DND-41 (cell line): Measurements from ENCODE around the gene FMNL3.

Experiments
- EZH2 ChIP-seq: IDR thresholded peaks from 3 replicates; pipeline ENCODE4 v1.6.1; 2012; ENCODE audit warnings: borderline replicate concordance, low read depth, mild to moderate bottlenecking, moderate library complexity, low read length, inconsistent platforms; ENCODE audit not compliant: severe bottlenecking
- TF ChIP-seq, protein P1 (sequence below): IDR thresholded peaks from 2 replicates; pipeline ENCODE4 v1.5.1; 2012; ENCODE audit warnings: borderline replicate concordance, low read length, moderate library complexity, mild to moderate bottlenecking; ENCODE audit not compliant: poor library complexity, severe bottlenecking; ENCODE audit errors: extremely low read depth

DNA sequence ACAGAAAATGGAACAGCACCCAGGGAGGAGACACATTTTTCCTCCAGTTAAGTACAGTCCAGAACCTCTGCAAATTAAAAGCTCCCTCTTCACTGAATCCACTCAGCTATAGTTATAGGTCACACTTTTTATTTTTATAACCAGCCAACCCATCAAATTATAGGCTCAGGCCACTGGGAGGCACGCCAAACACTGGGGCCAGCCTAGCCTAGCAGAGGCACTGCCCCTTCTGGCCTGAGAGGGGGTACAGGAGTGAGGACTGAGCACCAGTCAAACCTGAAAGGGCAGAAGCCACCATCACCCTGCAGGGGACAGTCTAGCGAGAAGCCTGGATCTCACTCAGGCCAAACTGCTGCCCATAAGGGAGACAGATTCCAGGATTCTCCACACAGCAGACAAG lies 19.3 kb downstream of the FMNL3 start:
- TF ChIP-seq, protein P1, sequence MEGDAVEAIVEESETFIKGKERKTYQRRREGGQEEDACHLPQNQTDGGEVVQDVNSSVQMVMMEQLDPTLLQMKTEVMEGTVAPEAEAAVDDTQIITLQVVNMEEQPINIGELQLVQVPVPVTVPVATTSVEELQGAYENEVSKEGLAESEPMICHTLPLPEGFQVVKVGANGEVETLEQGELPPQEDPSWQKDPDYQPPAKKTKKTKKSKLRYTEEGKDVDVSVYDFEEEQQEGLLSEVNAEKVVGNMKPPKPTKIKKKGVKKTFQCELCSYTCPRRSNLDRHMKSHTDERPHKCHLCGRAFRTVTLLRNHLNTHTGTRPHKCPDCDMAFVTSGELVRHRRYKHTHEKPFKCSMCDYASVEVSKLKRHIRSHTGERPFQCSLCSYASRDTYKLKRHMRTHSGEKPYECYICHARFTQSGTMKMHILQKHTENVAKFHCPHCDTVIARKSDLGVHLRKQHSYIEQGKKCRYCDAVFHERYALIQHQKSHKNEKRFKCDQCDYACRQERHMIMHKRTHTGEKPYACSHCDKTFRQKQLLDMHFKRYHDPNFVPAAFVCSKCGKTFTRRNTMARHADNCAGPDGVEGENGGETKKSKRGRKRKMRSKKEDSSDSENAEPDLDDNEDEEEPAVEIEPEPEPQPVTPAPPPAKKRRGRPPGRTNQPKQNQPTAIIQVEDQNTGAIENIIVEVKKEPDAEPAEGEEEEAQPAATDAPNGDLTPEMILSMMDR: no peak
- no peak for TF ChIP-seq EZH2
